Measurements from ENCODE around the gene RPL13A.
A peak's percentile ranks its signal among the peaks of the same experiment; 100 is the strongest.

Gene RPL13A

GRCh38 chr19:49486232-49486631 is 1.2 kb upstream of the RPL13A start:
- DNase-seq (ENCODE audit: low spot score) = no peak

- no peak for DNase-seq (ENCODE audit: low spot score)
Observed at GRCh38 chr19:49486710-49487276, 615 bp upstream of the RPL13A start.

- no peak for DNase-seq (ENCODE audit: low spot score)
Observed at GRCh38 chr19:49488046-49488862, 846 bp downstream of the RPL13A start.

- DNase-seq (ENCODE audit: low spot score) = no peak
Observed at GRCh38 chr19:49488863-49489537, 1.6 kb downstream of the RPL13A start.

GRCh38 chr19:49489601-49490167 is 2.3 kb downstream of the RPL13A start:
- DNase-seq (ENCODE audit: low spot score) = no peak

DNA sequence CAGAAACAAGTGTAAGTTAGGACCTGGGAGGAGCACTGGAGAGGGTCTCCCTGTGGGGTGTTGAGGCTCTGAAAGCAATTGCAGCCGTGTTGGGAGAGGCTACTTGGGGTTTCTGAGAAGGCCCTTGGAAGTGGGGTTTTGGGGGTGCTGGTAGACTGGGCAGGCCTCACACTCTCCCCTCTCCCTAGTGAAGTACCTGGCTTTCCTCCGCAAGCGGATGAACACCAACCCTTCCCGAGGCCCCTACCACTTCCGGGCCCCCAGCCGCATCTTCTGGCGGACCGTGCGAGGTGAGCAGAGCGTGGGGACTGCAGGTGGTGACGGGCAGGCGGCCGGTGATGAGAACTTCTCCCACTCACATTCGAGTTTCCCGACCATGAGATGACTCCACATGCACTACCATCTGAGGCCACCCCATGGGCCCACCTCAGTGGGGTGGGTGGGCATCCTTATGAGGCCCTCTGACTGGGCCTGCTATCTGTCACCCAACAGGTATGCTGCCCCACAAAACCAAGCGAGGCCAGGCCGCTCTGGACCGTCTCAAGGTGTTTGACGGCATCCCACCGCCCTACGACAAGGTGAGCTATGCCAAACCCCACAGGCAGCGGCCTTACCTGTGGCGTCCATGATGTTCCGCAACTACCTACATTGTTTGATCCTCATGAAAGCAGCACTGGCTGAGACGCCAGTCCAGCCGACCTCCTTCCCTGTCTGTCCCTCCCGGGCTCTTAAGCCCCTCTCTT is 3.0 kb downstream of the RPL13A start:
- DNase-seq (ENCODE audit: low spot score) = no peak

- no peak for DNase-seq (ENCODE audit: low spot score)
Observed at GRCh38 chr19:49491030-49491803, 3.8 kb downstream of the RPL13A start.

GRCh38 chr19:49491804-49492572 is 4.6 kb downstream of the RPL13A start:
- peak; percentile 50 for DNase-seq (ENCODE audit: low spot score)

DNA sequence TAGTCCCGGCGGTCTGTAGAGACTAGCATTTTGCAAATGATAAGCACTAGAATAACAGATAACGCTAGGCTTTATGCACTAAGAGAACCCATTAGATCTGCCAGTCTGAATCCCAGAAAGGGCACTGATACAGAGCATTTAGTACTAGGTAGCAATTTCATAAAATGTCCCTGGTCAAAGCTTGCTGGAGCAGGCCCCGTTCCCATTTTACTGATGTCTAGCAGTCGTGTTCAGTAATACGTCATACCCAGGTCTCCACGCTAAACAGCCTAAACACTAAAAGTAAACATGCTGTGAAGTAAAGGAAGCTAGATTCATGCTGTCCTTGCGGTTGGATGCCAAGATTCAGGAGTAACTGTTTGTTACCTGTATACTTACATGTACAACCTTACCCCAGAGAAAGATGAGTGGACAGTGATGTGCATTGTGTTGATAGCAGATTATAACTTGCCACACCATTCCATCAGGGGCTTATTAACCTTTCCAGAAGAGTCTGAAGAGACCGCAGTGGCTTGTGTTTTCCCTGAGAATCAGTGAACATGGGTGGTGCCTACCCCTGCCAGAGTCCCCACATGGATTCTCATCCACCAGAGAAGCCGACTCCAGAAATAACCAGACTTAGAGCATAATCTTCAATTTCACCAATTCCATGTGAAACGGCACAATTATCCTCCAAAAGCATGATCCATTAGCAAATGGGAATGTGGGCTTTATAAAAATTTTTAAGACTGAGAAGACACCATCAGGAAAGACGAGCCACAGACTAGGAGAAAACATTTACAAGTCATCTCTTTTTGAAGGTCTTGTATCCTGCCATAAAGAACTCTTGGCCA is 5.4 kb downstream of the RPL13A start:
- peak; percentile 77 for DNase-seq (ENCODE audit: low spot score)

GRCh38 chr19:49496574-49497008 is 9.2 kb downstream of the RPL13A start:
- no peak for DNase-seq (ENCODE audit: low spot score)

DNA sequence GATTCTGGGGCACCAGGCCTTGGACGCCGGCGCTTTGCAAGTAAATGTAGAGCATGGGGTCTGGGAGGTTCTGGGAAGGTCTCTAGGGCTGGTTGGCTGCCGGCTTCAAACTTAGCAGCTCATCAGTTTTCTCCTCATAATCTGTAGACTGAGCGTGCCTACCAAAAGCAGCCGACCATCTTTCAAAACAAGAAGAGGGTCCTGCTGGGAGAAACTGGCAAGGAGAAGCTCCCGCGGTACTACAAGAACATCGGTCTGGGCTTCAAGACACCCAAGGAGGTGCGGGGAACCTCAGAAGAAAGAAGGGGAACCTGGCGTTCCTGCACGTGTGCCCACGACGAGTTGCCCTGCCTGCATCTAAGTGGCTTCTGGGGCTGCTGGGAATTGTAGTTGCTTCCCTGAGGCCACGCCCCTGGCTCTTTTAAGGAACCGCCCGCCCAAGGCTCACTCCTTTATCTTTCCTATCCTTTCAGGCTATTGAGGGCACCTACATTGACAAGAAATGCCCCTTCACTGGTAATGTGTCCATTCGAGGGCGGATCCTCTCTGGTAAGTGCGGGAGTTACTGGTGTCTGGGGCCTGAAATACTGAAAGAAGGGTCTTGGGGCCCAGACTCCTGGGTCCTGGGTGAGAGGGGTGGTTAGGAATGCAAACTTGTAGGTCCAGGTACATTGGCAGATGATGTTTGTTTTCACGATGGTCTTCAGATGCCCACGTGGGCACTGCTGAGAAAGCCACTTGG is 9.8 kb downstream of the RPL13A start:
- peak; percentile 47 for DNase-seq (ENCODE audit: low spot score)

DNA sequence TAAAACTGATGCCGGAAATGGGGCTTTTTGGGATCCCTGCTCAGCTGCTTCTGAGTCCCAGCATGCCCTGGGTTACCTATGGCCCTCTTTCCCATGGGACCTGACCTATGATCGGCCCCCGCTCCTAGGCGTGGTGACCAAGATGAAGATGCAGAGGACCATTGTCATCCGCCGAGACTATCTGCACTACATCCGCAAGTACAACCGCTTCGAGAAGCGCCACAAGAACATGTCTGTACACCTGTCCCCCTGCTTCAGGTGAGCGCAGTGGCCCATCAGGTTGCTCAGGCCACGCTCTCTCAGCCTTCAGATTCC is 10.3 kb downstream of the RPL13A start:
- DNase-seq (ENCODE audit: low spot score) = no peak

- DNase-seq (ENCODE audit: low spot score) = no peak
Observed at GRCh38 chr19:49498475-49498874, 11.1 kb downstream of the RPL13A start.

DNA sequence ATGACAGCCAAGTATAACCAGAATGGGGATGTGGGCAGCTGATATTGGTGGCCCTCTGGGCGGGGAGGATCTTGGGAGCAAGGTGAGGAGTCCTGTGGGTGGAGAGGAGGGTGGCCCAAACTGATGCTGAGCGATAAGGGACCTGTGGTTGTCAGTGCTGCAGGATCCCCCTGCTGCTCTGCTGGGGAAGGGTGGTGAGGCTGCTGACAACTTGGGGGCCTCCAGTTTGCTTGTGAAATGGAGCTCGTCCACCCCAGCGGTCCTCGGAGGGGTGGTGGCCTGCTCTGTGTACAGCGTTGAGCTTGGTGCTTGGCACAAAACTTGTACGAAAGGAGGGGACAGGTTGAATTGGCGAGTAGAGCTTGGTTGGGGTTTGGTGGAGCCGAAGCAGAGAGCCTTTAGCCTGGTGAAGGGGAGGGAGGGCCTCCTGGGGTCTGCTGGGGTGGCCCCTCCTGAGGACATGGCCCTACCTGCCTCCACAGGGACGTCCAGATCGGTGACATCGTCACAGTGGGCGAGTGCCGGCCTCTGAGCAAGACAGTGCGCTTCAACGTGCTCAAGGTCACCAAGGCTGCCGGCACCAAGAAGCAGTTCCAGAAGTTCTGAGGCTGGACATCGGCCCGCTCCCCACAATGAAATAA is 11.7 kb downstream of the RPL13A start:
- DNase-seq (ENCODE audit: low spot score) = no peak

DNA sequence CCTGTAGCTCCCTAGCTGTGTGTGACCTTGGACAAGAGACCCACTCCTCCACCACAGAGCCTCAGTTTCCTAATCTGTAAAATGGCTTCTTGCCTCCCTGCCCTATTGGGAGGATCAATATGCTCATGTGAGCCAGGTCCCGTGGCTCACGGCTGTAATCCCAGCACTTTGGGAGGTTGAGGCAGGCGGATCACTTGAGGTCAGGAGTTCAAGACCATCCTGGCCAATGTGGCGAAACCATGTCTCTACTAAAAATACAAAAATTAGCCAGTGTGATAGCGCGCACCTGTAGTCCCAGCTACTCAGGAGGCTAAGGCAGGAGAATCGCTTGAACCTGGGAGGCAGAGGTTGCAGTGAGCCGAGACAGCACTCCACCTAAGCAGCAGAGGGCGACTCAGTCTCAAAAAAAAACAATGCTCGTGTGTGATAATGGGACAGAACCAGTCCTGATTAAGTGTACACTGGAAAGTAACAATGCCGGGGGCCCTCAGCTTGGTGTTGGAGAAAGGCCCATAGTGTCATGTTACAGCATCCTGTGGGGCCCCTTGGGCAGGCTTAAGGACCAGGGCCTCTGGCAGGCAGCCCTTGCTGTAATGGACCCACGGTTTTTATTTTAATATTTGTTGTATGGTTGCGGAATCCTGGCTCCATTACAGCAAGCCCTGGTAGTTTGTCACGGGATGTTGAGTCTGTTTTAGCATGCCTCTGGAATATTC is 15.6 kb downstream of the RPL13A start:
- peak; percentile 57 for DNase-seq (ENCODE audit: low spot score)

GRCh38 chr19:49503582-49503962 is 16.2 kb downstream of the RPL13A start:
- no peak for DNase-seq (ENCODE audit: low spot score)

DNA sequence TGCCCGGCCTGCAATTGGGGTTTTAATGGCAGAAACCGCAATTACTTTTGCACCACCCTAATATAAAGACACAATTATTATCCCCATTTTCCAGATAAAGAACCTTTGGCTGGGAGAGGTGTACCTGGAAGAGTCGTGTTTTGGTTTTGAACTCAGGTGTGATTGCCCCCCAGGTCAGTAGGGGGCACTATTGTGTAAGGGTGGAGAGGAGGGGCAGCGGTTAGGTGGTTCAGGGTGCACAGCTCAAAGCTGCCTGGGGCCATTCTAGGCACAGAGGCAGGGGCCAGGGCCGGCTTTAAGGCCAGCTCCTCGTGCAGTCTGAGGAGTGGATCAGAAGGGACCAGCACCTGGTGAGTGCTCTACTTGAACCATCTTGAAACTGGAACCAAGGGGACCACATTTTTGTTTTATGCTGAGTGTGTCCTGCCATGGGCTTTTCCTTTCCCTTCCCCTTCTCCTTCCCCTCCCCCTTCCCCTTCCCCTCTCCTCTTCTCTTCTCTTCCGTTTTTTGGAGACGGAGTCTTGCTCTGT is 19.2 kb downstream of the RPL13A start:
- peak; percentile 67 for DNase-seq (ENCODE audit: low spot score)

Data from cerebellar cortex (tissue), 1 donor.